Left lobe of liver (tissue), 2 donors: ENCODE results near the gene ZNF562. TPM values are rescaled to one million over a fixed set of nuclear protein-coding genes. Genes with fewer than 3 reads are reported as not detected.

Experiments
- ATAC-seq: fragments of 200-7000 bp; cut with Tn5 transposase; one replicate; pipeline ENCODE4 v1.9.1; 2020; ENCODE audit warnings: mild to moderate bottlenecking, moderate library complexity
- DNase-seq: peaks from one replicate; pipeline ENCODE4 v3.0.0-alpha.2; 2020; ENCODE audit warnings: low spot score
- total RNA-seq: library from RNA; stranded (reverse); gene quantifications from one replicate; pipeline ENCODE4 v1.2.1, GENCODE V29; 2021
- donor health status: DM: no; HTN: no; CAD: no; lungs with moderate emphysema.
- donor health status: DM: no; HTN: yes; CAD: no.

Gene ZNF562
- total RNA-seq, 1 donor from 2014 or later = 10.1 TPM

DNA sequence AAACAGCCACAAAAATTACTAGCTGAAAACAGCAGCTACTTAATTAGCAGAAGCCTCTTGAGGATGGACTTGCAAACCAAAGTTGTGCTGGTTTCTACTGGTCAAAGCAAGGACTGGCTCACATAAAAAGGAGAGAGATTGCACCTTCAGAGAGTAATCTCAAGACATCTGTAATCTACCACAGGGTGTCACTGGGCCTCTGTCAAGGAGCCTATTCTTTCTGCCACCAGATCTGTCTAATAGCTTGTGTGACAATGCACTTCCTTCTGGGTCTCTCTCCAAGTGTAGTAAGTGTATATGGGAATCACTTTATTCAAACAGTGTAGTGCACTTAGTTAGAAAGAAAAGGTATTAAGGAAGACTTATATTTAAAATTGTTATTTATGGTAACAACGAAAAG lies 29.4 kb downstream of the ZNF562 start:
- DNase-seq (no peak), ATAC-seq (no peak)

DNA sequence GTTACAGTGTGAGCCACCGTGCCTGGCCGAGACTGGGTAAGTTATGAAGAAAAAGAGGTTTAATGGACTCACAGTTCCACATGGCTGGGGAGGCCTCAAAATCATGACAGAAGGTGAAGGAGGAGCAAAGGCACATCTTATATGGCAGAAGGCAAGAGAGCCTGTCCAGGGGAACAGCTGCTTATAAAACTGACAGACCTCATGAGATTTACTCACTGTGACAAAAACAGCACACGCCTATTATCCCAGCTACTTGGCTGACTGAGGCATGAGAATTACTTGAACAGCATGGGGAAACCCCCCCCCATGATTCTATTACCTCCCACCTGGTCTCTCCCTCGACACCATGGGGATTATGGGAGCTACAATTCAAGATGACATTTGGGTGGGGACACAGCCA lies 30.4 kb downstream of the ZNF562 start:
- ATAC-seq = no peak

DNA sequence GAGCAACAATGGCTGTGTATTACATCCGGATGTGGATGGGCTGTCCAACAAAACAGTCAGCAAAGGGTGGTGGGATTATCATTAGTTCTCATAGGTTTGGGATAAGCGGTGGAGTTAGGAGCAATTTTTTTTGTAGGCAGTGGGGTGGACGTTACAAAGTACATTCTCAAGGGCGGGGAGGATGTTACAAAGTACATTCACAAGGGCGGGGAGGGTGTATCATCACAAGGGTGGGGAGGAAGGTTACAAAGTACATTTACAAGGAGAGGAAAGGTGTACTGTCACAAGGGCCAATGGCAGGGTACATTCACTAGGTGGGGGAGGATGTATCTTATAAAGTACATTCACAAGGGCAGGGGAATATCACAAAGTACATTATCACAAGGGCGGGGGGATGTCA lies 33.1 kb downstream of the ZNF562 start:
- no peak for ATAC-seq
- DNase-seq = no peak

More for the DNA sequence above, 30.4 kb downstream of the ZNF562 start:
- no peak for DNase-seq

DNA sequence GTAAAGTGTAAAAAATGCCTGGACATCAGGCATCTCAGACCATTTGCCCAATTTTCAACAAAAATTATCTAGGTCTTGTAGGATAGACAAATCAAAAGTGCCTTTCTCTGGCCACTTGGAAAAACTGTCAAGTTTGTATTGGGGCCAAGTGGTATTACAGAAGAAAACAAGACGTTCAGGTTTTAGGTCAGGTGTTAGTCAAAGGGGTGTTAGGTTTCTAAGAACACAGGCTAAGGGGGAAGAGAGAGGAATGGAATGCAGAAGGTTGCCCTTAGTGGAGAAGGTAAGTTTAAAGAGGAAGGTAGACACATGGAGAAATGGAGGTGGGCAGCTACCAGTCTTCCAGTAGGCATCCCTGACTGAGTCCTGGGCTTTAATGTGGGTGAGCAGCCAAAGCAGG lies 33.9 kb downstream of the ZNF562 start:
- no peak for ATAC-seq
- no peak for DNase-seq

DNA sequence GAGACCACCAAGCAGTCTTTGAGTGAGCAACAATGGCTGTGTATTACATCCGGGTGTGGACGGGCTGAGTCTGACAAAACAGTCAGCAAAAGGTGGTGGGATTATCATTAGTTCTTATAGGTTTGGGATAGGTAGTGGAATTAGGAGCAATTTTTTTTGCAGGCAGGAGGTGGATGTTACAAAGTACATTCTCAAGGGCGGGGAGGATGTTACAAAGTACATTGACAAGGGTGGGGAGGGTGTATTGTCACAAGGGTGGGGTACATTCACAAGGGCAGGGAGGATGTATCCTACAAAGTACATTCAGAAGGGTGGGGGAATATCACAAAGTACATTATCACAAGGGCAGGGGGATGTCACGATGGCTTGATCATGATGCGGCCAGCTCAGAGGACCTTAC lies 38.9 kb downstream of the ZNF562 start:
- no peak for ATAC-seq
- no peak for DNase-seq

DNA sequence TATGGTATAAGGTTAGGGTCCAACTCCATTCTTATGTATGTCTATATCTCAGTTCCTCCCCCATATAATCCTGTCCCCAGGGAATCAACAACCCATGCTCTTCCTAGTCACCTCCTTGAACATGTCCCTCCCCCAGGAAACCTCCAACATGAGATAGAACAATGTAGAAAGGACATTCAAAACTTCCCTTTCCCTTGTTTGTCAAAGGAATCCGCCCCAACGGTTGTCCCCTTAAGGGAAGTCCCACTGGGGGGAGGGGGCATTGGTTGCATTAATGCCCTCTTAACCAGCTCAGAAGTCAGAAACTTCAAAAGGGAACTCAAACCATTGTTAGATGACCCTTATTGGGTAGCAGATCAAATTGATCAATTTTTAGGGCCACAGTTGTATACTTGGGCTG lies 47.0 kb downstream of the ZNF562 start:
- DNase-seq (no peak), ATAC-seq (no peak)

DNA sequence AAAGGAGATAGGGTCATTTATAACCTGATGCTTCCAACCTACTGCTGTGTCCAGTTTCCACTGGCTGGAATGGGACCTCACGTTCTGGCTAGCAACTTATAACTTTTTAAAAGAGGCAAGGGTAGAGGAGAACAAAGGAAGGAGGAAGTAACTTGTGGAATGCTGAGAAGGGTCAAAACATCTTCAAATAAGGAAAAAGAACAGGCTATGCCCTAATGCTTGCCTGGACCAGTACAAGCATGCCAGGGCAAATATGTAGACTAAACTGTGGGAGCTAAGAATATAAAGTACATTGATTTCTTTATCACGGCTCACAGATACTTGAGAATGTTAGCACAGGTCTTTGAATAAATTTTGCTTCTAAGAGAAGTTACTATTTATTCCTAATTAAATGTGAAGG lies 52.4 kb downstream of the ZNF562 start:
- DNase-seq (no peak), ATAC-seq (no peak)

DNA sequence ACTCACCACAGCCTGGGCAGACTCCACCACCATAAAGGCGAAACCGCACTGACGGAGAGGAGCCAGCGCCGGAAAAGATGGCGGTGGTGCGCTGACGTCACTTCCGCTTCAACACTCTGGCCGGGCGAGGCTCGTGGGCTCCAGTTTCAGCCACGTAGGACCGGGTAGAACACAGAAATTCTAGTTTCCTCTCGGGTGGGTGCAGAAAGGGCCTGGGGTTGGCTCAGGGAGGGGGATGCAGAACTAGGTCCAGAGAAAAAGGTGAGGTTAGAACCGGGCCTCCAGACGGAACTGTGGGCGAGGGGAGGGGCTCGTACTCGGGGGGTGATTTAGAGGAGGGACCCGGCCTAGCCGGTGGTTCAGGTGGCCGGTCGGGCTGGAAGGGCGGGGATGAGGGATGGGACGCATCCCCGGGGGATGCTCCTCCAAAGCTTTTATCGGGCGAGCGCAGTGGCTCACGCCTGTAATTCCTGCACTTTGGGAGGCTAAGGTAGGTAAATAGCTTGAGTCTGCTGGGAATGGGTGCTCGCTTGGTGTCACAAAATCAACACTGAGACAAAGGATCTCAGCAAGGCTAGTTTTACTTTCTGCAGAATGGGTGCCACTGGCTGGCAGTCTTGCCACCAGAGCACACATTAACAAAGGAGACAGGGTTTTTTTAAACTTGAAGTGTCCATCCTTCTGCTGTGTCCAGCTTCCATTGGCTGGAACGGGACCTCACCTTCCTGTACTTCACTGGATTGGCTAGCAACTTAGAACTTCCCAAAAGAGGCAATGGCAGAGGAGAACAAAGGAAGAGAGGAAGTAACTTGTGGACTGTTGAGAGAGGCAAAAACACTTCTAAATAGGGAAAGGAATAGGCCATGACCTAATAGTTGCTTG lies 53.5 kb downstream of the ZNF562 start, which contains the start of gene ZNF561:
Gene ZNF561, minus strand, starts transcription at position 77 of the 882 bp plus-strand sequence. CDS start 1,776 bp downstream, outside the sequence.
- peak; percentile 85 for DNase-seq
- peak; percentile 94 for ATAC-seq

DNA sequence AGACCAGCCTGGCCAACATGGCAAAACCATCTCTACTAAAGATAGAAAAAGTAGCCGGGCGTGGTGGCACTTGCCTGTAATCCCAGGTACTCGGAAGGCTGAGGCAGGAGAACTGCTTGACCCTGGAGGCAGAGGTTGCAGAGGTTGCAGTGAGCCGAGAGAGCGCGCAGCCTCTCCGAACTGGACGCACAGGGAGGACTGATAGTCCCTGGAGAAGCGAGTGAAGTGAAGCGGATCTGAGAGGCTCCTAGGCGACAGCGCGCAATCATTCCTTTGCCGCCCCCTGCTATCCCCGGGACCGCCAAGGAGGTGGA lies 54.1 kb downstream of the ZNF562 start:
- no peak for ATAC-seq
- no peak for DNase-seq

DNA sequence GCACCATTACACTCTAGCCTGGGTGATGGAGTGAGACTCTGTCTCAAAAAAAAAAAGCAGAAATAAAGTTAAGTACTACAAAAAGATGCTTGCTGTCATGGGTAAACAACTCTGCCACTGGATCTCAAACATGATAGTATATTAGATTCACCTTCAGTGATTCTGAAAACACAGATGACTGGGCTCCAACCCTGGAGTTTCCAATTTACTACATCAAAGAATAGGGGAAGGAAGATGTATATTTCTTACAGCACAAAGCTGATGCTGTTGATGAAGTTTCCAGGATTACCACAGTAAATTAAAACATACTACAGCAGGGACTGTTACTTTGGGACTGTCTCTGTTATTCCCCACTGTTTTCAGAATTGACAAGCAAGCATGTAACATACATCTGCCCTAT lies 59.1 kb downstream of the ZNF562 start:
- ATAC-seq (no peak), DNase-seq (no peak)

DNA sequence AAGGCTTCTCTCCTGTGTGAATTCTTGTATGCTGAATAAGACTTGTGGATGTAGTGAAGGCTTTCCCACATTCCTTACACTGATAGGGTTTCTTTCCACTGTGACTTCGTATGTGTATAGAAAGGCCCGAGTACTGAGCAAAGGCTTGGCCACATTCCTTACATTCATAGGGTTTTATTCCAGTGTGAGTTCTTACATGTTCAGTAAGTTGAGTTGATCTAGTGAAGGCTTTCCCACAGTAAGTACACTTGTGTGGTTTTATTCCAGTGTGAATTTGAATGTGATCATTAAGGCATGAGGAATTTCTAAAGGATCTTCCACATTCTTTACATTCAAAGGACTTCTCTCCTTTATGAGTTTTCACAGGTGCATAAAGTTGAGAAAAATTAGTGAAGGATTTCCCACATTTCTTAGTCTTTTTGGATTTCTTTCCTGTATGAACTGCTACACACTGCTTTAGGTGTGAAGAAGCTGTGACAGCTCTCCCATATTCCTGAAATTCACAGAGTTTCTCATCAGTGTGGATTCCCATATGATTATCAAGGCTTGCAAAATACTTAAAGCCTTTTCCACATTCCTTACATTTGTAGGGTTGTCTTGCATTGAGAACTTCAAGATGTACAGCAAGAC lies 64.3 kb downstream of the ZNF562 start:
- no peak for ATAC-seq
- DNase-seq = no peak

DNA sequence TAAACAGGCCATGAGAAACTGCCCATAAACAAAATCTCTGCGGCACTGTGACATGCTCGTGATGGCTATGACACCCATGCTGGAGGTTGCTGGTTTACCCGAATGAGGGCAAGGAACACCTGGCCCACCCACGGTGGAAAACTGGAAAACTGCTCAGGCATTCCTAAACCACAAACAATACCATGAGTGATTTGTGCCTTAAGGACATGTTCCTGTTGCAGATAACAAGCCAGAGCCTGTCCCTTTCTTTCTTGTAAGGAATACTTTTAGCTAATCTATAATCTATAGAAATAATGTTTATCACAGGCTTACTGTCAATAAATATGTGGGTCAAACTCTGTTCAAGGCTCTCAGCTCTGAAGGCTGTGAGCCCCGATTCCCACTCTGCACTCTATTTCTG lies 66.0 kb downstream of the ZNF562 start:
- ATAC-seq (no peak), DNase-seq (no peak)

DNA sequence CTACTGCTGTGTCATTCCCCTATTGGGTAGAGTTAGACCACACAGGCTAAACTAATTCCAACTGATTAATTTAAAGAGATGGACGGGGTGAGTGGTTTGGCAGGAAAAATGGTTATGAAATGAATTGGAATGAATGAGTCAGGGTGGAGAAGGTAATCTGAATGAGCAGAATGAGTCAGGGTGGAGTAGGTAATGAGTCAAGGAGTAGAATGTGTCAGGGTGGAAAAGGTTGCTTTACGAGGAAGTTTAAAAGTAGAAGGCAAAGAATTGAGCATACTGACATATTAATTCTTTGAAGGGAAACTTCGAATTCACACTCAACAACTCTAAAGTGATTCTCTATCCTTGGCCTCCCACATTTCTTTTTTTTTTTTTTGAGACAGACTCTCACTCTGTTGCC lies 77.9 kb downstream of the ZNF562 start:
- DNase-seq (no peak), ATAC-seq (no peak)

Other genes starting within 250 kb of the ZNF562 start
- gene ZNF266, start 239.5 kb downstream of the ZNF562 start, total RNA-seq = 6.4 TPM
- not detected for gene ZNF560, start 176.5 kb downstream of the ZNF562 start, total RNA-seq
- 2.9 TPM for gene ZNF426, start 136.5 kb downstream of the ZNF562 start, total RNA-seq
- gene ZNF121, start 90.6 kb downstream of the ZNF562 start, total RNA-seq = 9.5 TPM
- gene ZNF561, start 53.9 kb downstream of the ZNF562 start, total RNA-seq = 11.5 TPM
- gene ZNF846, start 93.6 kb upstream of the ZNF562 start, total RNA-seq = 6.3 TPM
- 12.1 TPM for gene FBXL12, start 144.0 kb upstream of the ZNF562 start, total RNA-seq
- 151 TPM for gene UBL5, start 152.8 kb upstream of the ZNF562 start, total RNA-seq
- 31.6 TPM for gene PIN1, start 160.2 kb upstream of the ZNF562 start, total RNA-seq